Mesothelial cell of epicardium (in vitro differentiated cells): ENCODE measurements around the gene NFAT5. TPM values are rescaled to one million over a fixed set of nuclear protein-coding genes. Genes with fewer than 3 reads are reported as not detected.
"Not testable (repeated sequence)": the region's sequence is repeated elsewhere in the genome, so short reads cannot be mapped to it uniquely, and the experiment has no call there.

Source experiments
- DNase-seq, 2 experiments: peaks; one replicate each; pipeline ENCODE4 v3.0.0; 2021; ENCODE audit warnings: low spot score in 2 of 2; ENCODE audit not compliant: unreplicated experiment in 2 of 2
- H3K27ac Mint-ChIP-seq: 2 replicates; pipeline ENCODE4 v1.8.0; 2021; ENCODE audit warnings: mixed read lengths
- H3K27me3 Mint-ChIP-seq: 2 replicates; pipeline ENCODE4 v1.8.0; 2021; ENCODE audit warnings: low read depth, mixed read lengths
- H3K36me3 Mint-ChIP-seq: 2 replicates; pipeline ENCODE4 v1.8.0; 2021; ENCODE audit warnings: mixed read lengths
- H3K4me1 Mint-ChIP-seq: 2 replicates; pipeline ENCODE4 v1.8.0; 2021; ENCODE audit warnings: mixed read lengths
- H3K4me3 Mint-ChIP-seq: 2 replicates; pipeline ENCODE4 v1.8.0; 2021; ENCODE audit warnings: mild to moderate bottlenecking, moderate library complexity, mixed read lengths
- H3K9me3 Mint-ChIP-seq: 2 replicates; pipeline ENCODE4 v1.8.0; 2021; ENCODE audit warnings: mixed read lengths
- CTCF ChIP-seq: fragments of 200-600 bp; sonication (generic); IDR thresholded peaks from one replicate; pipeline ENCODE4 v1.5.0; 2021; ENCODE audit warnings: antibody characterized with exemption; ENCODE audit not compliant: unreplicated experiment
- total RNA-seq: library from RNA; stranded (reverse); gene quantifications from 3 replicates; pipeline ENCODE4 v1.2.1, GENCODE V29; 2021

NFAT5 gene
- total RNA-seq, 1 donor from 2014 or later, result 92.5 TPM

GRCh38 chr16:69724414-69724873 lies 158.7 kb downstream of the NFAT5 start:
- no peak for DNase-seq
- Mint-ChIP-seq H3K36me3 (peaks cover 2% of the 10 kb centered on the region), H3K27me3 (no peaks in the 10 kb centered on the region), H3K4me3 (peak overlapping the region; percentile 78), H3K4me1 (peaks cover 32% of the 10 kb centered on the region), H3K9me3 (no peaks in the 10 kb centered on the region), H3K27ac (peak overlapping the region; percentile 97)
- no peak for TF ChIP-seq CTCF

GRCh38 chr16:69724981-69725479 lies 159.3 kb downstream of the NFAT5 start:
- Mint-ChIP-seq H3K27me3 (no peaks in the 10 kb centered on the region), H3K4me3 (peak overlapping the region; percentile 78), H3K27ac (peak overlapping the region; percentile 97), H3K4me1 (peaks cover 32% of the 10 kb centered on the region), H3K9me3 (no peaks in the 10 kb centered on the region), H3K36me3 (peaks cover 2% of the 10 kb centered on the region)
- no peak for TF ChIP-seq CTCF
- DNase-seq, result no peak

- Mint-ChIP-seq H3K4me1 (peaks cover 32% of the 10 kb centered on the region), H3K36me3 (peaks cover 2% of the 10 kb centered on the region), H3K27me3 (no peaks in the 10 kb centered on the region), H3K4me3 (peak overlapping the region; percentile 78), H3K9me3 (no peaks in the 10 kb centered on the region), H3K27ac (peak overlapping the region; percentile 97)
- no peak for TF ChIP-seq CTCF
- no peak for DNase-seq
These were observed 159.9 kb downstream of the NFAT5 start for GRCh38 chr16:69725480-69726312.

DNA sequence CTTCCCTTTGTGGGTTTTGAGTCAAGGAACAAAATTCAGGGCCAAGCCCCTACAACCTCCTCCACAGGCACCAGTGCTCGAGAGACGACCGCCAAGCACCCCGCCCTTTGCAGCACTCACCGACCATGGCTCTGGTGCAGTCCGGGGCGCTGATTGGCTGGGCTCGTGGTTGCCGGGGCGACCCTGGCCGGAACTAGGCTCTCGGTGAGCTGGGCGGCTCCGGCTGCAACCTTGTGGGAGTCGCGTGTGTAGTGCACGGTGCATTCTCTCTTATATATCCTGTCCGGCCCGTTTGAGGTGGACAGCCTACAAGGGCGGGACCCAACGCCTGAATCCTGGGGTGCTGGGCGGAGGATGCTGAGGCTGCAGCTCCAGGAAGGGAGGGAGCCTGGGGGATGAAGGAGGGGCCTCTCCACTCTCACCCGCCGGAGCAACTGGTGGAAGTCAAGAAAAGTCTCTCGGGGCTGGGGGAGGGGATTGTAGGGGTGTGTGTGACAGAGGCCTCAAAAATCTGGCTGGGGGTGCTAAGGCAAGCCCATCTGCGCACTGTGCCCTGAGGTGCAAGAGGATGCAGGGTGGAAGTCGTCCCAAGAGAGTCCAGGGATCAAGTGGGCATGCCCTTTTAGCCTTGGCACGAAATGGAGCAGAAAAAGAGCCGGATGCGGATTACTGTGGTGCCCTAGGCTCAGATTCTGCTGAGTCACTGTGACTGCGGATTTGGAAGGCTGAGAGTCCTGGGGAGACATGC lies 160.7 kb downstream of the NFAT5 start, which contains the start of gene NQO1:
TSS of gene NQO1 (minus strand) at position 248 of the 748 bp plus-strand sequence. CDS start at position 127, 121 bp downstream.
- DNase-seq, result peak; percentile 82 to 91
- TF ChIP-seq CTCF, result no peak
- H3K9me3 Mint-ChIP-seq, result no peaks in the 10 kb centered on the region
- H3K4me3 Mint-ChIP-seq, result peak within 1 kb of the TSS; percentile 78
- H3K36me3 Mint-ChIP-seq, result peaks cover 2% of the 10 kb centered on the region
- H3K27ac Mint-ChIP-seq, result peak within 1 kb of the TSS; percentile 97
- no peaks in the 10 kb centered on the region for H3K27me3 Mint-ChIP-seq
- peaks cover 32% of the 10 kb centered on the region for H3K4me1 Mint-ChIP-seq

GRCh38 chr16:69727916-69728270 lies 162.1 kb downstream of the NFAT5 start:
- no peak for TF ChIP-seq CTCF
- H3K4me3 Mint-ChIP-seq, result peak overlapping the region; percentile 78
- no peaks in the 10 kb centered on the region for H3K9me3 Mint-ChIP-seq
- peak overlapping the region; percentile 97 for H3K27ac Mint-ChIP-seq
- H3K27me3 Mint-ChIP-seq, result no peaks in the 10 kb centered on the region
- DNase-seq, result no peak
- H3K4me1 Mint-ChIP-seq, result peaks cover 32% of the 10 kb centered on the region
- H3K36me3 Mint-ChIP-seq, result peaks cover 2% of the 10 kb centered on the region

DNA sequence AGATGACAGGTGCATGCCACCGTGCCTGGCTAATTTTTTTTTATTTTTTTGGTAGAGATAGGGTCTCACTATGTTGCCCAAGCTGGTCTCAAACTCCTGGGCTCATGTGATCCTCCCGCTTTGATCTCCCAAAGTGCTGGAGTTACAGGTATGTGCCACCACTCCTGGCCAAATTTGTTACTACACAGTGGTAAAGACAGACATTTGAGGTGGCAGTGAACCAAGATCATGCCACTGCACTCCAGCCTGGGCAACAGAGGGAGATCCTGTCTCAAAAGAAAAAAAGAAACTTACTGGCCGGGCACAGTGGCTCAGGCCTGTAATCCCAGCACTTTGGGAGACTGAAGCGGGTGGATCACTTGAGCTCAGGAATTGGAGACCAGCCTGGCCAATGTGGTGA lies 163.3 kb downstream of the NFAT5 start:
- DNase-seq, H3K27ac Mint-ChIP-seq, H3K27me3 Mint-ChIP-seq, H3K9me3 Mint-ChIP-seq, H3K4me3 Mint-ChIP-seq, H3K36me3 Mint-ChIP-seq: not testable (repeated sequence)
- peaks cover 32% of the 10 kb centered on the region for H3K4me1 Mint-ChIP-seq

- peaks cover 15% of the 10 kb centered on the region for H3K4me1 Mint-ChIP-seq
- H3K4me3 Mint-ChIP-seq, H3K36me3 Mint-ChIP-seq, H3K27me3 Mint-ChIP-seq, H3K9me3 Mint-ChIP-seq, H3K27ac Mint-ChIP-seq, DNase-seq: not testable (repeated sequence)
These were observed 165.5 kb downstream of the NFAT5 start for GRCh38 chr16:69731280-69731679.
